ENCODE data around the gene ZNF423. TPM values are rescaled to one million over a fixed set of nuclear protein-coding genes. Genes with fewer than 3 reads are reported as not detected.

ZNF423 gene
- polyA plus RNA-seq (2011; rRNA removed) = 0.06 and 0.11 TPM in 2 replicates
- polyA minus RNA-seq (2011; rRNA and poly(A)+ RNA removed) = 0.09 and 0.23 TPM in 2 replicates

GRCh38 chr16:49855822-49856671 lies at the start of gene ZNF423:
Gene ZNF423, minus strand, starts transcription at chr16:49856112. Its CDS starts 338 bp downstream, at chr16:49855774.
- peaks cover 4% of the 10 kb centered on the region; the same call in 1 of the 2 replicates for H3K9me3 ChIP-seq (ENCODE audit: control insufficient read depth, insufficient read depth, low read length)
- H3K27ac ChIP-seq (ENCODE audit: low read depth, low read length) = no peak within 1 kb of the TSS
- TF ChIP-seq CTCF (IDR thresholded peaks at IDR 0.05; ENCODE audit: low read depth, low read length) = no peak
- peaks cover 53% of the 10 kb centered on the region for H3K27me3 ChIP-seq (ENCODE audit: control insufficient read depth, insufficient read depth, low read length)
- no peak for DNase-seq (ENCODE audit: low read depth, low spot score)
- ChIA-PET CTCF (interaction anchor here (0.6 to 1.5 kb wide), 3 partner anchors 83 to 881 kb away, joined by 3 to 4 read pairs (median 3); partner anchors contain the start of gene CNEP1R1), POLR2A (no interaction called here)
- peak within 1 kb of the TSS; percentile 55 for H3K4me3 ChIP-seq (ENCODE audit: low read depth, low read length)

GRCh38 chr16:49904348-49905062 lies 48.6 kb upstream of the ZNF423 start:
- no peak for TF ChIP-seq CTCF (IDR thresholded peaks at IDR 0.05; ENCODE audit: low read depth, low read length)
- Histone ChIP-seq H3K9me3 (ENCODE audit: control insufficient read depth, insufficient read depth, low read length) (no peaks in the 10 kb centered on the region), H3K4me3 (ENCODE audit: low read depth, low read length) (no peak overlapping the region), H3K27ac (ENCODE audit: low read depth, low read length) (no peak overlapping the region), H3K27me3 (ENCODE audit: control insufficient read depth, insufficient read depth, low read length) (no peaks in the 10 kb centered on the region)
- ChIA-PET POLR2A (no interaction called here), CTCF (interaction anchor here (0.7 kb wide), 1 partner anchor 103 kb away, joined by 3 read pairs; no protein-coding TSS in a partner anchor)
- no peak for DNase-seq (ENCODE audit: low read depth, low spot score)

- DNase-seq (ENCODE audit: low read depth, low spot score) = no peak
- Histone ChIP-seq H3K9me3 (ENCODE audit: control insufficient read depth, insufficient read depth, low read length) (no peaks in the 10 kb centered on the region), H3K27ac (ENCODE audit: low read depth, low read length) (no peak overlapping the region), H3K4me3 (ENCODE audit: low read depth, low read length) (no peak overlapping the region), H3K27me3 (ENCODE audit: control insufficient read depth, insufficient read depth, low read length) (peaks cover 1% of the 10 kb centered on the region)
- ChIA-PET POLR2A (no interaction called here), CTCF (no interaction called here)
- TF ChIP-seq CTCF (IDR thresholded peaks at IDR 0.05; ENCODE audit: low read depth, low read length) = no peak
These were observed 47.0 kb upstream of the ZNF423 start for GRCh38 chr16:49902908-49903307.

- TF ChIP-seq CTCF (IDR thresholded peaks at IDR 0.05; ENCODE audit: low read depth, low read length) = no peak
- POLR2A ChIA-PET = no interaction called here
- no peak overlapping the region for H3K27ac ChIP-seq (ENCODE audit: low read depth, low read length)
- peaks cover 3% of the 10 kb centered on the region for H3K27me3 ChIP-seq (ENCODE audit: control insufficient read depth, insufficient read depth, low read length)
- CTCF ChIA-PET = no interaction called here
- DNase-seq (ENCODE audit: low read depth, low spot score) = no peak
- no peak overlapping the region for H3K4me3 ChIP-seq (ENCODE audit: low read depth, low read length)
- H3K9me3 ChIP-seq (ENCODE audit: control insufficient read depth, insufficient read depth, low read length) = no peaks in the 10 kb centered on the region
These were observed 45.8 kb upstream of the ZNF423 start for GRCh38 chr16:49901711-49902110.

- H3K27ac ChIP-seq (ENCODE audit: low read depth, low read length) = no peak overlapping the region
- no peak for TF ChIP-seq CTCF (IDR thresholded peaks at IDR 0.05; ENCODE audit: low read depth, low read length)
- H3K27me3 ChIP-seq (ENCODE audit: control insufficient read depth, insufficient read depth, low read length) = peaks cover 3% of the 10 kb centered on the region
- no peaks in the 10 kb centered on the region for H3K9me3 ChIP-seq (ENCODE audit: control insufficient read depth, insufficient read depth, low read length)
- DNase-seq (ENCODE audit: low read depth, low spot score) = no peak
- POLR2A ChIA-PET = no interaction called here
- CTCF ChIA-PET = no interaction called here
- no peak overlapping the region for H3K4me3 ChIP-seq (ENCODE audit: low read depth, low read length)
These were observed 45.0 kb upstream of the ZNF423 start for GRCh38 chr16:49900875-49901274.
